Posterior cingulate gyrus (tissue), 11 donors: ENCODE results near the gene APOBEC2.

Experiments
- DNase-seq, 10 donors: peaks; one replicate each; pipeline versions ENCODE4 v3.0.0 to v3.0.0-alpha.2; 2020 to 2021; ENCODE audit warnings: mixed read lengths in 3 of 10
- intact Hi-C: fragments of 100-400 bp; cut with DNase I; formaldehyde crosslinking; loops from one replicate; pipeline ENCODE4 v1.15.1; 2023

APOBEC2 gene

GRCh38 chr6:41056768-41057490 is 3.9 kb downstream of the APOBEC2 start:
- intact Hi-C loops, result no loop called here
- no peak for DNase-seq

GRCh38 chr6:41058783-41059181 is 5.8 kb downstream of the APOBEC2 start:
- intact Hi-C loops, result no loop called here

GRCh38 chr6:41059556-41059955 is 6.6 kb downstream of the APOBEC2 start:
- DNase-seq, result no peak
- intact Hi-C loops, result no loop called here

More at GRCh38 chr6:41058783-41059181, 5.8 kb downstream of the APOBEC2 start:
- DNase-seq, result no peak

DNA sequence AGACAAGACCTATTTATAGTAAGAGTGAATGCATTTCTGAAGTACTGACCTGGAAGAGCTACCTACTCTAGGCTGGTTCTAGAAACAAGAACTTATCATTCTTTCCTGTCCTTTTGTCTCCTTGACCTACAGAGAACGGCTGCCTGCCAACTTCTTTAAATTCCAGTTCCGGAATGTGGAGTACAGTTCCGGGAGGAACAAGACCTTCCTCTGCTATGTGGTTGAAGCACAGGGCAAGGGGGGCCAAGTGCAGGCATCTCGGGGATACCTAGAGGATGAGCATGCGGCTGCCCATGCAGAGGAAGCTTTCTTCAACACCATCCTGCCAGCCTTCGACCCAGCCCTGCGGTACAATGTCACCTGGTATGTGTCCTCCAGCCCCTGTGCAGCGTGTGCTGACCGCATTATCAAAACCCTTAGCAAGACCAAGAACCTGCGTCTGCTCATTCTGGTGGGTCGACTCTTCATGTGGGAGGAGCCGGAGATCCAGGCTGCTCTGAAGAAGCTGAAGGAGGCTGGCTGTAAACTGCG is 8.3 kb downstream of the APOBEC2 start:
- DNase-seq, result no peak
- intact Hi-C loops, result loop anchor here (10.0 kb wide), 2 partner anchors 1696 to 1946 kb away; partner anchors contain the start of gene SAYSD1

DNA sequence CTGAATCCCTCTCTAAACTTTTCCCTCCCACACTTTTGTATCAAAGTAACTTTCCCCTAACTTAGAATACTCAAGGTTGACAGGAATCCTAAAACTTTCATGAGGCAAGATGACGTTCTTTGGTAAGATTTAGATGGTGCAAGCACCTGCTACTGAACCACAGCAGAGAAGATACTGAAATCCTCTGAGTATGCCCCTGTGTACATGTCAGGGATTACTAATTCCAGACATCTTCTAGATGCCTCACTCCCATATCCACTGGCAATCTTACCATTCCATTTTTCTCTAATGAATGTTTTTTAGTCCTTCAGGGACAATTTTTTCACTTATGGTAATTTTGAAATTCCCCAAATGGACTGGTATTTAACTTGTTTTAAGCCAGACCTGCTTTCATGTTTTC is 9.1 kb downstream of the APOBEC2 start:
- intact Hi-C loops, result loop anchor here (10.0 kb wide), 2 partner anchors 1697 to 1947 kb away; partner anchors contain the start of gene SAYSD1
- no peak for DNase-seq

DNA sequence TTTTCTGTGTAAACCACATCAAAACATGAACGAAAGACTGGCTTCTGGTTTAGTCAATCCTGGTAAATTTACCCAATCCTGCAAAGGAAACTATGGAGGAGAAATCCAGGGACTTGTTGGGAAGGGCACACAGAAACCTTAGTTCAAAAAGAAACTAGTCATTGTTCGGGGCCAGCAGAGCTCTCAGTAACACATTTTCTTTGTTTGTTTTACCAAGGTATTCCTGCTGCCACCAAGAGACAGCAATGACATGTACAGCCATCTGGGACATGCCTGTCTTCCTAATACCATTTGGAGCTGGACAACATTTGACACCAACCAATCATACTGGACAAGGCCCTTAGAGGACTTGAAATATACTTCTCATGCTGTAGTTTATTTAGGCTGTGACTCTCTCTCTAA is 10.9 kb downstream of the APOBEC2 start:
- no peak for DNase-seq
- intact Hi-C loops, result loop anchor here (10.0 kb wide), 2 partner anchors 1699 to 1949 kb away; partner anchors contain the start of gene SAYSD1

DNA sequence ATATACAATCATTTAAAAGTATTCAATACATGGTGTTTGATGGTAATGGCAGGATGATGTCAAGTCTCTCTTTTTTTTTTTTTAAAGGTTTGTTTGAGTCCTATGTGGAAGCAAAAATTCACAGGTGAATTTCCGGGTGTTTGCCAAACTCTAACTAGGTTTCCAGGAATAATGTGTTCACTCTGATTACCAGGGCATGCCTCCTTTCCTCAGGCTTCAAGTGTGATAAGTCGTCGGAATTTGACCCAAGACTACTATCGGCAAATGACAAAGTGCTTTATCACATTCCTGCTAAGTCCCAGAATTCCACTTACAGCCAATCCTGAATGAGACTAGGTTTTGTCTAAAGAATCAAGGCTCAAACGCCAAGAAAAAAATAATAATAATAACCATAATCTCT is 11.8 kb downstream of the APOBEC2 start:
- intact Hi-C loops, result loop anchor here (10.0 kb wide), 2 partner anchors 1700 to 1950 kb away; partner anchors contain the start of gene SAYSD1
- DNase-seq, result no peak

- intact Hi-C loops, result loop anchor here (2.0 to 10.0 kb wide), 3 partner anchors 59 to 1951 kb away; partner anchors contain the start of gene SAYSD1
- DNase-seq, result no peak
Measured at GRCh38 chr6:41065550-41066026, 12.6 kb downstream of the APOBEC2 start.

- intact Hi-C loops, result loop anchor here (2.0 to 10.0 kb wide), 3 partner anchors 60 to 1952 kb away; partner anchors contain the start of gene SAYSD1
Measured at GRCh38 chr6:41066867-41067304, 13.9 kb downstream of the APOBEC2 start.

GRCh38 chr6:41071501-41071922 is 18.5 kb downstream of the APOBEC2 start:
- DNase-seq, result peak in 5 of 10 donors; percentile 68 to 97 (median 85)
- intact Hi-C loops, result loop anchor here (5.0 kb wide), 1 partner anchor 476 kb away; the partner anchor contains the start of gene FOXP4

More at GRCh38 chr6:41066867-41067304, 13.9 kb downstream of the APOBEC2 start:
- DNase-seq, result peak in 9 of 10 donors; percentile 39 to 90 (median 73)

DNA sequence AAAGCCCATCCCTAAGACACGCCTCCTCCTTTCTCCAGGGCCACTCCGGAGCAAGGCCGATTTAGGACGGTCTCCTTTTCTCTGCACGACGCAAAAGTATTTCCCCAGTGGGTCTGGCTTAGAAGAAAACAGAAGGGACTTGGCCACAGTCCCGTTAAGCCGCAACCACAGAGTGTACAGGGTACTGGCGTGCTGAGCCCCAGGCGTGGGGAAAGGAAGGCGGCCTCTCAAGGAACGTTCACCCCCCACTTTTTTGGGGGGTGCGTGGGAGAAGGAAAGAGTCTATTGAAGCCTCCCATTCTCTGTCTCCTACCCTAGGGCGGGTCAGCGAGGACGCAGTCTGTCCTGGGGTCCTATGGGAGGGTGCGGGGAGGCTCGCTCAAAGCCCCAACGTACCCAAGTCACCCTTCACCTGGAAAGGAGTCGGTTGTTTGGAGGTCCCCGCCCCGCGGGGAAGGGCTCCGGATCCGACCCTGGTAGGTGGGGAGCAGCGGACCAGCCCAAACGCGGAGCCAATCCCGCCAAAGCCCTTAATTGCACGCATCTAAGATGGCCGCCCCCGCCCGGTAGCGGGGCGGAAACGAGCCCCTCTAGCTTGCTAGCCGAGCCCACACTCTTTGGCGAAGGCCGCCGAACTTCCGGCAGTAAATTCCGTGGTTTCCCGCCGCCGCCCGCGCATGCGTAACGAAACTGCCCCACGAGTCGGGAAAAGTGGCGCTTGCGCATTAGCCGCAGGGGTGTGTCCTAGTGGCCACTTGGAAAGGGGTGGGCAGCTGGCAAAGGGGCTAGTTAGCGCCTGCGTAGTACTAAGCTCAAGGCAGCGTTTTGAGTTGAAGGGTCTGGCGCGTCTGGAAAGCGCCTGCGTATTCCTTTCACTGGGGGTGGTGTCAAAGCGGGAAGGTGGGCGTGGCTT is 19.2 kb downstream of the APOBEC2 start, which contains the start of gene OARD1:
OARD1 (minus strand) TSS at position 434 of the 913 bp plus-strand sequence. CDS start 722 bp downstream, outside the sequence.
- intact Hi-C loops, result loop anchor here (5.0 kb wide), 1 partner anchor 475 kb away; the partner anchor contains the start of gene FOXP4
- DNase-seq, result peak; percentile 96 to 100 (median 98)

- intact Hi-C loops, result loop anchor here (5.0 kb wide), 1 partner anchor 474 kb away; the partner anchor contains the start of gene FOXP4
Measured at GRCh38 chr6:41072836-41073202, 19.8 kb downstream of the APOBEC2 start, which contains the start of gene NFYA. TSS of gene NFYA (plus strand) at chr6:41072974. CDS start at chr6:41079090, 6,116 bp downstream.

GRCh38 chr6:41073203-41073967 is 20.4 kb downstream of the APOBEC2 start:
- intact Hi-C loops, result loop anchor here (5.0 kb wide), 1 partner anchor 474 kb away; the partner anchor contains the start of gene FOXP4
- peak; percentile 42 to 95 (median 68) for DNase-seq

More at GRCh38 chr6:41072836-41073202, 19.8 kb downstream of the APOBEC2 start, which contains the start of gene NFYA:
- DNase-seq, result peak in 3 of 10 donors; percentile 99 to 100 (median 99)

- intact Hi-C loops, result loop anchor here (5.0 kb wide), 1 partner anchor 473 kb away; the partner anchor contains the start of gene FOXP4
- no peak for DNase-seq
Measured at GRCh38 chr6:41073968-41074691, 21.1 kb downstream of the APOBEC2 start.

DNA sequence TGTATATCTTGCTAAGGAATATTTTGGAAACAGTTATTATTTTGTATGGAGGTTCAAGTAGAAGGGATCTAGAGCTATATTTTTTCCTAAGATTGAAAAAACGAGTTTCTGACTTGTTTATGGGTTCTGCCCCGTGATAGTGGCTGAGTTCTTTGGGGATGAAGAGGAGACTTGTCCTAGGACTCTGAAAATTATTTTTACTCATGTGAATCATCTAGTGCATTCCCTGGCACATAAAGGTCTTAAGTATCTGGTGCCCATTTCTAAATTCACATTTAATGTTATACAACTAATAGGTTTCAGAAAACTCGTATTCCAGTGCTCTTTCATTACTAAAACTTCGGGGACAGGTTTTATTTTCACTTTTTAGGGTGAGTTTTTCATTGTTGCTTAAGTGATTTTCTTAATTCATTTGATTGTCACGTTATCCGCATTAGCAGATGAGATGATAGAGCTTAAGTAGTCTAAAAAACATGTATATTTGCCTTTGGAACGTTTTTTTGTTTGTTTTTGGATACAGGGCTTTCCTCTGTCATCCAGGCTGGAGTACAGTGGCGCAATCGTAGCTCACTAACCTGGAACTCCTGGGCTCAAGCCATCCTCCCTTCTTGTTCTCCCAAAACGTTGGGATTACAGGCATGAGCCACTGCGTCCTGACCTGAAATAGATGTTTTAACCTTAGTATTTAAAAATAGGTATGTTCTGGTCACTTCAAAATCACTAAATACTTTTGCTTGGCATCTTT is 21.9 kb downstream of the APOBEC2 start:
- no peak for DNase-seq
- intact Hi-C loops, result loop anchor here (5.0 kb wide), 1 partner anchor 472 kb away; the partner anchor contains the start of gene FOXP4

GRCh38 chr6:41075651-41076626 is 22.9 kb downstream of the APOBEC2 start:
- intact Hi-C loops, result no loop called here
- DNase-seq, result no peak
